Measurements from ENCODE around the gene PCYT2.

Gene PCYT2

DNA sequence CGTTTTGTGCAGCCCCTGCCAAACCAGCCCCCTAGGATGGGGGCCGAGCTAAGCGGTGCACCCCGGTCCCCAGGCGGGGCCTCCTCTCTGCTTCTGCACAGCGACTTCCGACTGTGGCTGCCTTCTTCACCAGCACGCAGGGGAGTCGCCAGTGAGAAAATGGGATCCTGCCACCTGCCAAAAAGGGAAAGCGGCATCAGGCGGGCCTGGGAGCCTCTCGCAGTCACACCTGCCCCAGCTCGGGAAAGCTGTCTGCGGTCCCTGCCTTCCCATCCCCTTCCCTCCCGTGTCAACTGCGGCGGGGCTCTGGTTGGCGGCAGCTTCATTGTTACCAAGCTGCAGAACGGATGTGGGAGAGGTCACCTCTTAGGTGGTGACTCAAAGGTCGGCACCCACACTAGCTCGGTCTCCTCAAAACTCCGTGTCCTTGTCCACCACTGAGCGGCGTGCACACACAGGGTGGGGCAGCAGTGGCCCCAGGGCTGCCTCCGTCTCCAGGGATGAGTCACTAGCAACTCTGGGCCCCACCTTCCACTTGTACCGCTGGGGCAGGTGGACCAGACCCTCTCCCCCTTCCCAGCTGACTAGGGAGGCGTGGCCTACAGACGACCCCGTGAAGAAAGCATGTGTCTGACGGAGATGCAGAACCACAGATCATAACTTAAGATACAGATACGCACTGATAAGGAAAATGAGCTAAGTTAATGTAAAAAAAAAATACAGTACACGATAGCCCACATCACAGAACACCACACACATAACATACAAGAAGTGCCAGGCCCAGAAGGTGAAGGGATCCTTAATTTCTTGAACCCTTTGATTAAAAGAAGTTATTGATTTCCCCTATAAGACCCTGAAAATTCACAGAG is 1.5 kb upstream of the PCYT2 start:
- DNase-seq, result no peak

DNA sequence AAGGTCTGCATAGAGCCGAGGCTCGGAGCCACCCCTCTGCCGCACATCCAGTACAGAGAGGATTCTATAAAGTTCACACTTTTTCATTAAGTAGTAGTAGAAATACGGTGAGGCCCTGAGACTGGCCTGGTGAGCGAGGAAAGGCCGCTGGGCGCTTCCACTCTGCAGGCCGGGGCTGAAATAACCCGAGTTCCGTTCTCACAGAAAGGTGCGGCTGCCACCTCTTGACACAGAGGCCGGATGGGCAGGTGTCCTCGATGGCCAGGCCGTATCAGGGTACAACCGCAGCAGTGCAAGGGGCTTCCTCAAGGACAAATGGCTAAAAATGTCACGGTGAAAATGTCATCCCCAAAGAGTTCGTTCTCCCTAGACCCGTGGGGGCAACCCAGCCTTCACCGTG is 770 bp upstream of the PCYT2 start:
- DNase-seq, result no peak

DNA sequence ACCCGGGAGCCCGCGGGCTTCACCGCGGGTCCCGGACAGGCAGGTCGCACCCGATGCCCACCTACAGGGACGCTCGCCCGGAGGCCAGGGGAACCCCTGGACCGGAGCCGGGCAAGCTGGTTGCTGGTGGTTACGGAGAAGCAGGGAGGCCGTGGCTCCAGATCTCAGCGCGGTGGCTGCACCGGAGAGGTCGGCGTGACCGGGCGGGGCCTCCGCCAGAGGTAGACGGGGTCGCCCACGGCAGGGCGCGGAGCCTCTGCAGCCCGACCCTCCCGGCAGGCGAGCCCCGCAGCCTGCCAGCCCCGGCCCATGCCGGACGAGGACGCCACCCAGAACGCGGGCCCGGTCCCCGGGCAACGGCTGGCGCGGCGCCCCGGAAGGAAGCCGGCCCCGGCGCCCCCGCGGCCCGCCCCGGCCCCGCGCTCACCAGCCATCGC is 341 bp downstream of the PCYT2 start:
- DNase-seq, result no peak

DNA sequence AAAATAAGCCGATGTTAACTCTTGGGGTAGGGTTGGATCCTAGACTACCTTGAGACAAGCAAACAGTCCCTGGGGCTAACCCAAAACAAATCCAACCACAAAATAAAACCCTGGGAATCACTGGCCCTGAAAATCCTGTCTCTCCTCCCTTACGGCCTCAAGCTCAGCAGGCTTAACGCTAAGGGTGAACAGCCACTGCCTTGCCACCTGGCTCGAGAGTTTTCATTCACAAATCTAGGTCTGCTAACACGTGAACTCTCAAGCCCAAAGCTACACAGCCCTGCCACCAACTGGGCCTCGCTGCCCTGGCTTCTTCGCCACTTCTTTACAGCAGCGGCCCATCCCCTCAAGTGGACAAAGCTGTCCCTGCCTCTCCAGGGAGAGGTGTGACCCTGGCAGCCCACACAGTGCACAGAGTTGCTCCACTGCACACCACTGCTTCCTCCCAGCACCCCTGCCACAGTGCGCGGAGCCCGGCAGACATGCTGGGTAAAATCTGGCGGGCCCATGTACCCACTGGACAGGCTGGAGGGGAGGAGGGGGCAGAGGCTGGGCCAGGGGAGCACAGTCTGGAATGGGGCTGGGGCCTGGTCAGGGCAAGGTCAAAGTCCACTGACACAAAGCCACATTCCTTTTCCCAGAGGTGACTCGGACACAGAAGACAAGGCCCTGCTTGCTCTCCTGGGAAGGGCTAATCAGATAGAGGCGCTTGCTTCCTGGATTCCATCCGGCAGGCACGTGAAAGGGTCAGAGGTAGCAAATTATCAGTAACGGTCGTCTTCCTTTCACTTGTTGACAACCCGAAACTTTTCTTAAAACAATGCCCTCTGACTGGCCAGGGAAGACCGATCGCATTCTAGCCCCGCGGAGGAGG is 996 bp downstream of the PCYT2 start:
- no peak for DNase-seq

DNA sequence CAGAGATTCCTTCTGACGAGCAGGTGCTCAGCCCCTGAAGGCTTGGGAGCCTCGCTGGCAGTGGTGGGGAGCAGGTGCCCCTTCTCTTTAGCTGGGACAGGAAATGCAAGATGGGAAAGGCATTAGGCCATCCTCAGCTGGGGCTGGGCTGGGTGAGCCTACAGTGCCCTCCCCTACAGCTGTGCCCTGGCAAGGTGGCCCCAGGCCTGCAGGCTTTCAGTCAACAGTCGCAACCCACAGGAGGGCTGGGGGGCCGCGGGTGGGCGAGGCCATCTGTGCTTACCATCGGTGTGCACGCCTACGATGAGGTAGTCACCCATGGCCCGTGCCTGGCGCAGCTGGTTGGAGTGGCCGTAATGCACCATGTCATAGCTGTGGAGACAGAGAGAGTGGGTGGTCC is 2.0 kb downstream of the PCYT2 start:
- DNase-seq, result no peak

DNA sequence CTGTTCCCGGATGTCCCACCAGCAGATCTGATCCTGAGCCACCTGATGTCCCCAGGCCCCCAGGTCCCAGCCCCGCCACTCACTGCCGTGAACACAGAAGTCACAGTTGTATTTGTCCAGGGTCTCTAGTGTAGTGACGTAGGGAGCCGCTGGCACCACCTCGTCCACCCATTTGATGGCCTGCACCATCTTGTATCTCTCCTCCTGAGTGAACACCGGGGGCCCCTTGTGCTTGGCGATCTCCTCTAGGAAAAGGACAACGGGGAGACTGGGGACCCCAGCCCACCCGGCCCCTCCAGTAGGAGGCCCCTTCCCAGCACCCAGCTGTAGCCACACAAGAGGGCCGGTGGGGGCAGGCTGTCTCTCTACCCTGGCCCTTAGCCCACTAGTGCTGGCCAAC is 2.4 kb downstream of the PCYT2 start:
- DNase-seq, result no peak

DNA sequence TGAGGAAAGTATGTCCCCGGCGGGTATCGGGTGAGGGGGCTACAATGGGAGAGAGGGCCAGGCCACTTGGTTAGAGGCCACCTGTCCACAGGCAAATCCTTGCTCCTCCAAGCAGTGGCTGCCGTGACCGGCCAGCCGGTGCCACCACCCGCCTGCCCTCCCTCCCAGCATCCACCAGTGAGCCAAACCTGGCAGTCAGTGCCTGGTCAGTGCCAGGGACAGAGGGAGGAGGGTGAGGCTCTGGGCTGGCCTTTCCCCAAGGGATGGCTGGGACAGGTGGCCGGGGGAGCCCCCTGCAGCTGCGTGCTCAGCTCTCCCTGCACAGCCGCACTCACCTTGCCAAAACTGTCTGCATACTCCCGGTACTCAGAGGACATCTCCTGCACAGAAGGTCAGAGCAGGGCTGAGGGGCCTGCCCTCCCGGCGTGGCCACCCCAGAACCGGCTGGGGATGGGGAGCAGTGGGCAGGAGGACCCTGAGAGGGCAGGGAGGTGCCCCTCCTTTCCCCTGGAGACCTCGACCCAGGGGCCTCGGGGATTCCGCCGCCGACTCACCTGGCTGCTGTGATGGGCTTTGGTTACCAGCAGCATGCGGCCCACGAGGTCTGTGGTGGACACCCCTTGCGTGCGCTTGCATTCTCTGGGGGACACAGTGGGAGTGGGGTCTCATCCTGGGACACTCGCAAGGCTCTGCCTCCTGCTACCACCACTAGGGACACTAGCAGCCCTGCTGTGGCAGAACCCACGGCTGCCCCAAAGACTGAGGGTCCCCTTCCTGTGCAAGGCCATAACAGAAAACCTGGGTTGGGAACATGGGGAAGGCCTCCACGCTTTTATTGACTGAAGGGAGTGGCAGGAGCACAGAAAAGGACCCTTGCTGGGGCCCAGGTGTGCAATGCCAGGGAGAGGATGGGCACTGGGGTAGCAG is 3.7 kb downstream of the PCYT2 start:
- DNase-seq, result no peak

DNA sequence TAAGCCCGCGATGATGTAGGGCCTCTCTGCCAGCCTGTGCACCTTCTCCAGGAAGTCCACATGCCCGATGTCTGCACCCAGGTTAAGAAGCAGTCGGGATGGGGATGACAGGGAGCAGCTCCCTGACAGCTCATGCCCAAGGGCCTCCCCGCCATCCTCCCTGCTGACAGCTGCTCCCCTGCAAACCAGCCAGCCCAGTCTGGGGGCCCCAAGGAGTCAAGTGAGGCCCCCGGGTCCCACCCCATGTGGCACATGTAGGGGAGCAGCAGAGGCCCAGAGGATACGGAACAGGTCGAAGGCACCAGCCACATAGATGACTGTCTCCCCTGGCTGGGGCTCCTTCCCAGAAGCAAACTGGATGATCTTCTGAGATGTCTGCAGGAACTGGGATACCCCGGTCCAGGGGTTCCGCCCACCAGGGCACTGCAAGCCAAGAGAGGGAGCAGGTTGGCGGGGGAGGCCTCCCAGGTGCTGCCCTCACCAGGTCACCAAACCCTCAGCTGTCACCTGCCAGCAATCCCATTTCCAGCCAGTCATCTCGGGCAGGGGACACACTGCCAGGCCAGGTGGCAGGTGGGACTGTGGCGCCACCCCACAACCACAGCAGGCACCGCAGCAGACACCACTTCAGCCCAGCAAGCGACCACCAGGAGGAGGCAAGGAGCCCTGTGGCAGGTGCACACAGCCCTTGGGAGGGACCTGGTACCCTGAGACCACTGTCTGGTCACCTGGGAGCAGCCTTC is 4.6 kb downstream of the PCYT2 start:
- DNase-seq, result no peak

DNA sequence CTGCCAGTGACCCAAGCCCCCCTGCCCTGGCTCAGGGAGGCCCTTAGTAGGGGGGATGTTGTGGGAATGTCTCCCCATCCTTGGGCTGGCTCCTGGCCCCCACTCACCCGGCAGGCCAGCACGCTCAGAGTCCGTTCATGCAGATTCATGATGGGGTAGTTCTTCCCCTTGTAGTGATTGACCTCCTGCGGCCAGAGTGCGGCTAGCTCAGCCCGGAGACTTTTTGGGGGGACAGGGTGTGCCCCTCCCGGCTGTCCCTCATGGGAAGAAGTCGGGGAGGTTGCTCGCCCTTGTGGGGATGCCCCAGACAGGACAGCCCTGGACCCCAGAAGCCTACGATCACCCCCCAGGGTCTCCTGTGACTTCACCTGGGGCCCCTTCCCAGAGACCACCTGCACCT is 5.2 kb downstream of the PCYT2 start:
- no peak for DNase-seq

DNA sequence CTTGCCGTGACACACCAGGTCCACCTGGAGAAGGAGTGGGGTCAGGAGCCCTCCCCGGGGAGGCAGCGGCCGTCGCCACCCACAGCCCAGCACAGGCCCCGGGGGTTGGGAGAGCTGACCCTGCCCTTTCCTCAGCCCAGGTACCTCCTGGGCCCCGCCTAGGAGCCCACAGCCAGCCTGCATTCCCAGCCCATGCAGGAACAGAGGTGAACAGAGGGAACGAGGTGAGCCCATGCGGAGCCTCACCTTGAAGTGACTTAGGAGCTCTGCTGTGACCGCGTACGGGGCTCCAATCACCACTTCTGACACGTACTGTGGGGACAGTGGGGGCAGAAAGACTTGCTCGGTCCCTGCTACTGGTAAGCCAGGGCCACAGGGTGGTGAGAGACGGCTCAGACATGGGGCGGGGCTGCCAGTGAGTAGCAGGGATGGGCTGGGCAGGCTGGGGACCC is 5.7 kb downstream of the PCYT2 start:
- DNase-seq, result no peak

DNA sequence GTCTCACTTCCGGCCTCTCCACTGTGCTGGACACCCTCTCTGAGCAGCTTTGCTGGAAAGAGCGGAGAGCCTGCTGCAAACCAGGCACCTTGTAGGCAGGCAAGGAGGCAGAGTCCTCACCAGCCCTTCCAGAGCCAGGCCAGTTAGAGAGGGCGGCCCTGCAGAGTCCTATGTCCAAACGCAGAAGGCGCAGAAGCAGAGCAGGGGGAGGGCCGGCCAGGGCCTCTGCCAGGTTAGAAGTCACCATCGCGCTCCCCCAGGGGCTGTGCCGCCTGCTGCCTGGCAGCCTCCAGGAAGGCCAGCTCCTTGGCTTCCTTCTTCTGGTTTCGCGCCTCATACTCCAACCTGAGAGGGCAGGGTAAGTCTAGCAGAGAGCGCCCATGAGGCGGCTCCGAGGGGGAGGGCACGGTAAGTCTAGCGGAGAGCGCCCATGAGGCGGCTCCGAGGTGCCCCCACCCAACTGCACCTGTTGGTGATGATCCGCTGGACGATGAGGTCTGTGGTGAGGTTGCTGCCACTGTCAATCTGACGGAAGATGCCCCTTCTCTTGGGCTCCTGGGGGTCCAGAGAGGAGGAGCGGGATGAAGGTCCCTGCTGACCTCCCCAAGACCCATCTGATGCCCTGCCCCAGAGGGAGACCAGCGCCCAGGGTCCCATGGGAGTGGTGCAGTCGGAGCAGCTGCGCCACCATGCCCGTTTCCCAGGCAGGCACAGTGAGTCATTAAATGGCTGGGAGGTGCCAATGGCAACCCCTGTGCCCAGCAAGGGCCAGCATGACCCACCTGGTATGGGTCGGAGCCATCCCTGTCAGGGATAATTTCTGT is 6.4 kb downstream of the PCYT2 start:
- no peak for DNase-seq

DNA sequence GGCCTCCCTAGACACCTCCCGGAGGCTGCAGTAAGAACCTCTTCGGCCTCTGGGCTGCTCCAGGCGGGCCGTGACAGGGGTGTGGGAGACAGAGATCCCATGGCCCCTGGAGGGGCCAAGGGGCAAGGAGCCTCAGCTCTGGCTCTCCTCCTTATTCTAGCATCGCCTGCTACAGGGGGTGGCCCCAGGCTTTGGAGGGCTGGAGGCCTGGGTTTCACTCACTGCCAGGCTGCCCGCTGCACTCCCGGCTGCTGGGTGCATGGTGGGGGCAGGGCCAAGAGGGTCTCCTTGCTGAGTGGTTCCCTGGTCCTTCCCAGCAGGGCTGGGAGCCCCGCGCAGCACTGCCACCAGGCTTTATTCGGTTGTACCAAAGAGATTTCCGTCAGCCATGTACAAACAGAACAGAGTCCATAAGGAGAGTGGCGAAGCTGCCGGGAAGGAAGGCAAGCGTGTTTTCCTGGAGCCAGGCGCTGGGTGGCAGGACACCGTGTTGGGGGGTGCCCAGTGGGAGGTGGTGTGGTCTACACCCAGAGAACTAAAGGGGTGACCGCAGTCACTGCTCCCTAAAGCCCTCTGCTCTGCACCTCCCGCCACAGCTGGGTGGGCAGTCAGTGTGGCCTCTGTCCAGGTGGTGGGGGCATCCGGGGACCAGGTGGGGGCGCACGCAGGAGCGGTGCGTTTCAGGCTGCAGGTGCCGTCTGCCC is 7.2 kb downstream of the PCYT2 start:
- no peak for DNase-seq

DNA sequence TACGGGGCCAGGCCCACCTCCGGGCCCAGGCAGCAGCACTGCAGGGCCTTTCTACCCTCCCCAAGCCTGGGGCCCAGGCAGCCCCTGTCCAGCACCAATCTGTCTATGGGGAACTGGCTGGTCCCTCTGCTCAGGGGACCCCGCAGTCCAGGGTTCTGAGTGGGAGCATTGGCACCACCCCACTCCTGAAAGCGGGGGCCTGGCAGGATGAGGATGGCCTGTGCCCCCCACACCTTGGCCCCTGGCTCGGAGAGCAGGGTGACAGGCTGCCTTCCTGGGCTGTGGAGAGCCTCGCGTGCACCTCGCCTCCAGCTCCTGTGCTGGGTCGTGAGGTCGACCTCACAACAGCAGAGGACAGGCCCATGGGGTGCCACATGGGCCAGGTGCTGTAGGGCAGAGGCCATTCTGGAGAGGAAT is 7.8 kb downstream of the PCYT2 start:
- DNase-seq, result no peak

DNA sequence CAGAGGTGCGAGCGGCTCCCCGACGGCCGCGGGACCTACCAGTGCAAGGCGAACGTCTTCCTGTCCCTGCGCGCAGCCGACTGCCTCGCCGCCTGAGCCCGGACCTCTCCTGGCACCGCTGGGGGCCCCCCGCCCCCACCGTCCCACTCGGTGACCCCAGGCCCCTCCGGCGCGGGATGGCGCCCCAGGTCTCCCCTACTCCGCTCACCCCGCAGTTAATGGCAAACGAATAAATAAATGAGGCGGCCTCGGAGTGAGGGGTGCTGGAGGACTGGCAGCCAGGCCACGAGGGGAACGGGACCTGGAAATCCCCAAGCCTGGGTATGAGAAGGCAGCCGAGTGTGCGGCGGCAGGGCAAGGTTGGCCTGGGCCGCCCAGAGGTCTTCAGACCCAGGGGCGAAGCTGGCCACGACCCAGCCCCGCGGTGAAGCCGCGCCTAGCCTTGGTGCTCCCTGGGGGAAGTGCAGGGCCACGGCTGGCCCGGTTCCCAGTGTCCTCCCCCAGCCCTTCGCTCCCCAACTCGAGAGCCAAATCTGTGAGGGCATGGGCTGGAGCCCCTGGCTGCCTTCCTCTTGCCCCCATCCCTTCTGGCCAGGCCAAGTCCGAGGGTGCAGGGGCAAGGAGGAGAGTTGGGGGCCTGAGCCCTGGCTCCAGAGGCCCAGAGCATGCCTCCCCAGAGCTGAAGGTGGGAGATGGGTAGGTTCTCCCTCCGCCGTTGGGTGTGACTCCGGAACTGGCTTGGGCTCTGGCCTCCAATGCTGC is 8.4 kb downstream of the PCYT2 start:
- no peak for DNase-seq

DNA sequence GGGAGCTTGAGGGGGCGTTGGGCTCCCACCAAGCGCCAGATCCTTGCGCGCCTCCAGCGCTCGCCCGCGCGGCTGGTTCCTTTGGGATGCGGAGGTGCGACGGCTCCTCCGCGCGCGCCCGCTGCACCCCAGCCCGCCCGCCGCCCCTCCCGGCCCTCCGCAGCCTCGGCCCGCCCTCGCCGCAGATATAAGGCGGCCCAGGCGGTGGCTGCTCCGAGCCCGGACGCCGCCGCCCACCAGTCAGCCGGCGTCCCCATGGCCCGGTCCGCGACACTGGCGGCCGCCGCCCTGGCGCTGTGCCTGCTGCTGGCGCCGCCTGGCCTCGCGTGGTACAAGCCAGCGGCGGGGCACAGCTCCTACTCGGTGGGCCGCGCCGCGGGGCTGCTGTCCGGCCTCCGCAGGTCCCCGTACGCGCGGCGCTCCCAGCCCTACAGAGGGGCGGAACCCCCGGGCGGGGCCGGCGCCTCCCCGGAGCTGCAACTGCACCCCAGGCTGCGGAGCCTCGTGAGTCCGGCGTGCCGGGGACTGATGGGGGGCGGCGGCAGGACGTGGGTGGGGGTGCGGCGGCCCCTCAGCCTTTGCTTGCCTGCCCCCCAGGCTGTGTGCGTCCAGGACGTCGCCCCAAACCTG is 9.1 kb downstream of the PCYT2 start, which contains the start of gene NPB:
NPB (plus strand) TSS at position 216 of the 630 bp plus-strand sequence; CDS start at position 256, 40 bp downstream.
- no peak for DNase-seq

DNA sequence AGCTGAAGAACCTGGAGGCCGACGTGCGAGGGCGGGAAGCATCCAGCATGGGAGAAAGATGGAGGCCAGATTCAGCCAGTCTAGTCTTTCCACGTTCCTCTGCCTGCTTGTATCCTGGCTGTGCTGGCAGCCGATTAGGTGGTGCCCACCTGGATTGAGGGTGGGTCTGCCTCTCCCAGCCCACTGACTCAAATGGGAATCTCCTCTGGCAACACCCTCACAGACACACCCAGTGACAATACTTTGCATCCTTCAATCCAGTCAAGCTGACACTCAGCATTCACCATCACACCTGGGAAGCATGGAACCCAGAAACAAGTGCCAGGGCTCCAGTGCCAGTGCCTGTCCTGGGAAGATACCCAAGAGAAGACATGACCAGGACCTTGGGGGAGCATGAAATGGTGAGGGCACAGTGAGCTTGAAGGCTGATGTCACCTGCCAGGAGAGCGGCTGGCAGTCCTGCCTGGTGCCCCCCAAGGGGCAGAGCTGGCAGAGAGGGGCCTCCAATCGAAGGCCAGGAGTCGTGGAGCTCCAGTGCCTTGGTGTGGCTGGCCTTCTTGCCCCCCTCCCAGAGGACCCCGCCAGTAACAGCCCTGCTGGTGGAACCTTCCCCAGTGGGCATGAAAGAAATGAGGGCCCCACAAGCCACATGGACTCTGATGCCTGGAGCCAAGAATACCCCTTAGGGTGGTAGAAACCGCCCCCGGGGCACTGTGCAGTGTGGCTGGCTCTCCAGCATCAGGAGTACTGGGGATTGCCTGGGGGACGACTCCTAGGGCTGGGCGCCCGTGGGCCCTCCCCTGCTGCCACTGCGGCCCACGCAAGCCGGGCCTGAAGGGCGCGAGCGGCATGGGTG is 9.8 kb downstream of the PCYT2 start:
- DNase-seq, result no peak

DNA sequence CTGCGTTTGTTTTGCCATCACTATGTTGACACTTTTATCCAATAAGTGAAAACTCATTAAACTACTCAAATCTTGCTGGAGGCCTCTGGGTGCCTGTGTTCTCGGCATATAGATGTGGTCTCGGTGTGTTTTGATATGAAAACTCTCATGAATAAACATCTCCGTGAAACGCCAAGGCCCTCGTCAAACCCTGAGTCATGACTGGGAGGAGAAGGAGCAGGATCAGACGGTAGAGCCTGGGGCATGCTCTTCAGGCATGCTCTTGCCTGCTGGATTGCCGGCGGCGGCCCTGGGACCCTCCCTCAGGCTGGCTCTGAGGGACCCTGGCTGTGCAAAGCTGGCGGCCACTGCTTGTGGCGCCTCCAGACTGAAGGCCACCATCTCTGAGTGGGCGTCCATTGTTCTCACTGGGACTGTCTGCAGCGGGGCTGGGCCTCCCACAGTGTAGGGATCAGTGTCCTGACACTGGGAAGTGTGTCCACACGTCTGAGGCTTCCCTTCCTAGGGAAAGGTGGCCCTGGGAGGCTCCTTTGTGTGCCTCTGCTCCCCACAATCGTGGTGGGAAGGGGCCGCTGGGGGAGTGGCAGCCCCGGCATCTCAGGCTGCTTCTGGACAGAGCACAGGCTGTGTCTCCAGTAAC is 10.9 kb downstream of the PCYT2 start:
- DNase-seq, result no peak

Data from midbrain (tissue), 1 donor.